Karpas-422 (cell line): ENCODE results near the gene PACC1. TPM values are rescaled to one million over a fixed set of nuclear protein-coding genes. Genes with fewer than 3 reads are reported as not detected.

ENCODE experiments used
- DNase-seq: peaks from one replicate; pipeline ENCODE4 v3.0.0-alpha.2; 2015
- H2AFZ ChIP-seq: fragments of 200-600 bp; sonication (generic); 2 replicates; pipeline ENCODE4 v1.6.1; 2014; ENCODE audit warnings: antibody characterized with exemption, low read length, mixed read lengths
- H3K27ac ChIP-seq: fragments of 200-600 bp; sonication (generic); 2 replicates; pipeline ENCODE4 v1.5.1; 2014; ENCODE audit warnings: mild to moderate bottlenecking, low read length, moderate library complexity
- H3K27me3 ChIP-seq: fragments of 200-600 bp; sonication (generic); 2 replicates; pipeline ENCODE4 v1.6.1; 2014; ENCODE audit warnings: low read length, mixed read lengths
- H3K36me3 ChIP-seq: fragments of 200-600 bp; sonication (generic); 2 replicates; pipeline ENCODE4 v1.6.1; 2014; ENCODE audit warnings: low read length, mixed read lengths; ENCODE audit not compliant: insufficient read depth
- H3K4me1 ChIP-seq: fragments of 200-600 bp; sonication (generic); 2 replicates; pipeline ENCODE4 v1.6.1; 2014; ENCODE audit warnings: mild to moderate bottlenecking, low read length, mixed read lengths
- H3K4me2 ChIP-seq: fragments of 200-600 bp; sonication (generic); 2 replicates; pipeline ENCODE4 v1.6.1; 2014; ENCODE audit warnings: low read length, low read depth, mild to moderate bottlenecking; ENCODE audit not compliant: poor library complexity, severe bottlenecking
- H3K4me3 ChIP-seq: fragments of 200-600 bp; sonication (generic); 2 replicates; pipeline ENCODE4 v1.5.1; 2014; ENCODE audit warnings: mild to moderate bottlenecking, antibody characterized with exemption, low read length, mixed read lengths
- H3K79me2 ChIP-seq: fragments of 200-600 bp; sonication (generic); 2 replicates; pipeline ENCODE4 v1.6.1; 2014; ENCODE audit warnings: mild to moderate bottlenecking, low read length, mixed read lengths
- H3K9ac ChIP-seq: fragments of 200-600 bp; sonication (generic); 2 replicates; pipeline ENCODE4 v1.6.0; 2014; ENCODE audit warnings: low read length
- H3K9me2 ChIP-seq: fragments of 200-600 bp; sonication (generic), shearing (Covaris generic); replicated peaks from 2 replicates; pipeline ENCODE4 v1.6.0; 2014; ENCODE audit warnings: mild to moderate bottlenecking, low read length, moderate library complexity; ENCODE audit not compliant: insufficient read depth
- H3K9me3 ChIP-seq: fragments of 300-700, 200-600 bp; sonication (generic); 2 replicates; pipeline ENCODE4 v1.6.1; 2014; ENCODE audit warnings: low read length, mixed read lengths
- H4K20me1 ChIP-seq: fragments of 200-600 bp; sonication (generic); 2 replicates; pipeline ENCODE4 v1.6.1; 2014; ENCODE audit warnings: mild to moderate bottlenecking, antibody characterized with exemption, low read length, low read depth; ENCODE audit not compliant: insufficient read depth
- total RNA-seq: library from RNA; depleted of rRNA; stranded (reverse); fragments of >200 nt; shearing (Covaris generic); gene quantifications from 2 replicates; pipeline ENCODE4 v1.2.3, GENCODE V29; 2014; ENCODE audit warnings: low replicate concordance

Gene PACC1
- total RNA-seq, 1 experiment from 2014 or later: 17.9 TPM

- Histone ChIP-seq H4K20me1 (no peaks in the 10 kb centered on the region), H3K9me2 (no peaks in the 10 kb centered on the region), H3K27me3 (no peaks in the 10 kb centered on the region), H3K4me2 (peak within 1 kb of the TSS; percentile 79), H3K79me2 (peaks cover 49% of the 10 kb centered on the region), H2AFZ (peak within 1 kb of the TSS; percentile 73), H3K9me3 (no peaks in the 10 kb centered on the region), H3K9ac (peak within 1 kb of the TSS; percentile 86), H3K4me3 (peak within 1 kb of the TSS; percentile 96), H3K4me1 (peaks cover 22% of the 10 kb centered on the region), H3K36me3 (no peaks in the 10 kb centered on the region), H3K27ac (peak within 1 kb of the TSS; percentile 34; the same call in 1 of the 2 replicates)
- DNase-seq: peak; percentile 94
Measured at GRCh38 chr1:212432661-212433576, 18.2 kb upstream of the PACC1 start, which contains the start of gene NENF. NENF (plus strand) TSS chr1:212432920; CDS start chr1:212432944, 24 bp downstream.

GRCh38 chr1:212432272-212432660 is 17.6 kb upstream of the PACC1 start:
- Histone ChIP-seq H3K27me3 (no peaks in the 10 kb centered on the region), H3K27ac (no peak overlapping the region), H3K9me3 (no peaks in the 10 kb centered on the region), H3K9ac (peak overlapping the region; percentile 86), H3K79me2 (peaks cover 43% of the 10 kb centered on the region), H3K36me3 (no peaks in the 10 kb centered on the region), H3K4me3 (peak overlapping the region; percentile 96), H3K4me2 (peak overlapping the region; percentile 79), H3K9me2 (no peaks in the 10 kb centered on the region), H4K20me1 (no peaks in the 10 kb centered on the region), H3K4me1 (peaks cover 22% of the 10 kb centered on the region), H2AFZ (peak overlapping the region; percentile 69)
- DNase-seq: no peak

DNA sequence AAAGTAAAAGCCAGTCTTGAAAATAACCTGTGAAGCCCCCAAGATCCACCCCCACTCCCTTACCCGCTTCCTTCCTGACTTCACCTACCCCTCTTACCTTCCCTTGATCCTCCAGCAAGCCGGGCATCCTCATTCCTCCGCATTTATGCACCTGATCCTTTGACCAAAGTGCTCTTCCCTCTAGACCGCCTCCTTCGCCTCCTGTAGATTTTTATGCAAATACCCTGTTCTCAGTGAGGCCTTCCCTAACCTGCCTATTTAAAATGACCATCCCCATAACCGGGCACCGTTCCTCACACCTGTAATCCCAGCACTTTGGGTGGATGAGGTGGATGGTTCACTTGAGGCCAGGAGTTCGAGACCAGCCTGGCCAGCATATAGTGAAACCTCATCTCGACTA is 17.0 kb upstream of the PACC1 start:
- Histone ChIP-seq H3K9me3 (no peaks in the 10 kb centered on the region), H3K4me3 (no peak overlapping the region), H3K4me2 (no peak overlapping the region), H3K9me2 (no peaks in the 10 kb centered on the region), H4K20me1 (no peaks in the 10 kb centered on the region), H3K27me3 (no peaks in the 10 kb centered on the region), H3K79me2 (peaks cover 37% of the 10 kb centered on the region), H3K27ac (no peak overlapping the region), H3K36me3 (no peaks in the 10 kb centered on the region), H3K4me1 (peaks cover 22% of the 10 kb centered on the region), H3K9ac (no peak overlapping the region), H2AFZ (no peak overlapping the region)
- no peak for DNase-seq

DNA sequence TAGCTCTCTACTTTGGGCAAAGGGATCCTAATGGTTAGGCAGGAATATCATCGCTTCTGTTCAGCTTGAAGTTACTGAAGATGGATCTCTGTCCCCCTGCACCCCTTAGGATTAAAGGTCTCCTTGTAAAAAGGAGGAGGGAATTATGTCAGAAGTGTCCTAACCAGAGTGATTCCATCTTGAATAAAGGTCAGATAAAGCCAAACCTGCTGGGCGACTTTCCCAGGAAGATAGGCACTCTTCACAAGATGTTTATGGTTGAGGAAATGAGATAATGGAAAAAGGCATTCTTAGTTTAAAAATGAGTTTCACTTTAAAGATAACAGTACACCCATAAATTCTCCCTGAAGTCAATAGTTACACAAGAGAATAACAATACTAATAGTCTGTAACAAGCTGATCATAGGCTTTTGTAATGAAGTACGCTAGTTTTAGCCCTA is 16.3 kb upstream of the PACC1 start:
- H3K27ac ChIP-seq: no peak overlapping the region
- H3K9ac ChIP-seq: no peak overlapping the region
- H3K4me2 ChIP-seq: no peak overlapping the region
- H3K4me1 ChIP-seq: peaks cover 22% of the 10 kb centered on the region
- H3K36me3 ChIP-seq: no peaks in the 10 kb centered on the region
- peaks cover 30% of the 10 kb centered on the region for H3K79me2 ChIP-seq
- H3K4me3 ChIP-seq: no peak overlapping the region
- no peaks in the 10 kb centered on the region for H3K9me3 ChIP-seq
- no peaks in the 10 kb centered on the region for H4K20me1 ChIP-seq
- H3K27me3 ChIP-seq: no peaks in the 10 kb centered on the region
- H3K9me2 ChIP-seq: no peaks in the 10 kb centered on the region
- no peak overlapping the region for H2AFZ ChIP-seq
- DNase-seq: no peak

- no peak overlapping the region for H3K4me3 ChIP-seq
- H2AFZ ChIP-seq: no peak overlapping the region
Measured at GRCh38 chr1:212430416-212430815, 15.7 kb upstream of the PACC1 start.

GRCh38 chr1:212428496-212428895 is 13.8 kb upstream of the PACC1 start:
- no peak for DNase-seq
- no peaks in the 10 kb centered on the region for H3K36me3 ChIP-seq
- no peak overlapping the region for H3K27ac ChIP-seq

More at GRCh38 chr1:212430416-212430815, 15.7 kb upstream of the PACC1 start:
- Histone ChIP-seq H3K27ac (no peak overlapping the region), H3K4me2 (no peak overlapping the region), H3K36me3 (no peaks in the 10 kb centered on the region), H3K9me3 (no peaks in the 10 kb centered on the region), H3K9me2 (no peaks in the 10 kb centered on the region), H4K20me1 (no peaks in the 10 kb centered on the region), H3K9ac (no peak overlapping the region), H3K27me3 (no peaks in the 10 kb centered on the region), H3K4me1 (peaks cover 22% of the 10 kb centered on the region), H3K79me2 (peaks cover 24% of the 10 kb centered on the region)
- no peak for DNase-seq

GRCh38 chr1:212423879-212424278 is 9.2 kb upstream of the PACC1 start:
- H3K4me1 ChIP-seq: peaks cover 5% of the 10 kb centered on the region
- H3K79me2 ChIP-seq: no peaks in the 10 kb centered on the region
- no peaks in the 10 kb centered on the region for H3K36me3 ChIP-seq
- H4K20me1 ChIP-seq: no peaks in the 10 kb centered on the region
- no peak overlapping the region for H3K4me2 ChIP-seq
- DNase-seq: no peak
- H3K4me3 ChIP-seq: no peak overlapping the region
- H3K9me3 ChIP-seq: no peaks in the 10 kb centered on the region
- H3K27ac ChIP-seq: no peak overlapping the region
- H2AFZ ChIP-seq: no peak overlapping the region
- no peaks in the 10 kb centered on the region for H3K27me3 ChIP-seq
- no peak overlapping the region for H3K9ac ChIP-seq
- H3K9me2 ChIP-seq: no peaks in the 10 kb centered on the region

More at GRCh38 chr1:212428496-212428895, 13.8 kb upstream of the PACC1 start:
- Histone ChIP-seq H3K79me2 (peaks cover 5% of the 10 kb centered on the region), H2AFZ (no peak overlapping the region), H3K27me3 (no peaks in the 10 kb centered on the region), H4K20me1 (no peaks in the 10 kb centered on the region), H3K4me3 (no peak overlapping the region), H3K9me3 (no peaks in the 10 kb centered on the region), H3K9ac (no peak overlapping the region), H3K4me1 (peaks cover 13% of the 10 kb centered on the region), H3K4me2 (no peak overlapping the region), H3K9me2 (no peaks in the 10 kb centered on the region)

GRCh38 chr1:212421165-212421564 is 6.5 kb upstream of the PACC1 start:
- Histone ChIP-seq H3K9me3 (no peaks in the 10 kb centered on the region), H4K20me1 (no peaks in the 10 kb centered on the region), H3K4me1 (peaks cover 15% of the 10 kb centered on the region), H3K27ac (no peak overlapping the region), H3K4me3 (no peak overlapping the region), H3K79me2 (no peaks in the 10 kb centered on the region), H3K27me3 (no peaks in the 10 kb centered on the region), H2AFZ (no peak overlapping the region), H3K9me2 (no peaks in the 10 kb centered on the region), H3K9ac (no peak overlapping the region), H3K4me2 (no peak overlapping the region), H3K36me3 (no peaks in the 10 kb centered on the region)
- DNase-seq: no peak
